Measurements from ENCODE around the gene CDH16.

CDH16 gene, protein sequence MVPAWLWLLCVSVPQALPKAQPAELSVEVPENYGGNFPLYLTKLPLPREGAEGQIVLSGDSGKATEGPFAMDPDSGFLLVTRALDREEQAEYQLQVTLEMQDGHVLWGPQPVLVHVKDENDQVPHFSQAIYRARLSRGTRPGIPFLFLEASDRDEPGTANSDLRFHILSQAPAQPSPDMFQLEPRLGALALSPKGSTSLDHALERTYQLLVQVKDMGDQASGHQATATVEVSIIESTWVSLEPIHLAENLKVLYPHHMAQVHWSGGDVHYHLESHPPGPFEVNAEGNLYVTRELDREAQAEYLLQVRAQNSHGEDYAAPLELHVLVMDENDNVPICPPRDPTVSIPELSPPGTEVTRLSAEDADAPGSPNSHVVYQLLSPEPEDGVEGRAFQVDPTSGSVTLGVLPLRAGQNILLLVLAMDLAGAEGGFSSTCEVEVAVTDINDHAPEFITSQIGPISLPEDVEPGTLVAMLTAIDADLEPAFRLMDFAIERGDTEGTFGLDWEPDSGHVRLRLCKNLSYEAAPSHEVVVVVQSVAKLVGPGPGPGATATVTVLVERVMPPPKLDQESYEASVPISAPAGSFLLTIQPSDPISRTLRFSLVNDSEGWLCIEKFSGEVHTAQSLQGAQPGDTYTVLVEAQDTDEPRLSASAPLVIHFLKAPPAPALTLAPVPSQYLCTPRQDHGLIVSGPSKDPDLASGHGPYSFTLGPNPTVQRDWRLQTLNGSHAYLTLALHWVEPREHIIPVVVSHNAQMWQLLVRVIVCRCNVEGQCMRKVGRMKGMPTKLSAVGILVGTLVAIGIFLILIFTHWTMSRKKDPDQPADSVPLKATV

GRCh38 chr16:66918803-66919568, at the start of gene CDH16:
TSS of gene CDH16 (minus strand) at chr16:66918885. CDS start at chr16:66918065, 820 bp downstream.
- in situ Hi-C loops (cut with HindIII; ENCODE audit: low sequenced_read_pairs) = no loop called here
- DNase-seq (ENCODE audit: low read depth, low spot score) = no peak
- H3K4me3 ChIP-seq (ENCODE audit: low read depth, low read length) = no peak within 1 kb of the TSS
- no peak for TF ChIP-seq CTCF (IDR thresholded peaks at IDR 0.05; ENCODE audit: low read depth, low read length)

GRCh38 chr16:66964049-66964448, 45.4 kb upstream of the CDH16 start:
- TF ChIP-seq CTCF (IDR thresholded peaks at IDR 0.05; ENCODE audit: low read depth, low read length) = no peak
- in situ Hi-C loops (cut with HindIII; ENCODE audit: low sequenced_read_pairs) = no loop called here
- H3K4me3 ChIP-seq (ENCODE audit: low read depth, low read length) = no peak overlapping the region
- no peak for DNase-seq (ENCODE audit: low read depth, low spot score)

DNA sequence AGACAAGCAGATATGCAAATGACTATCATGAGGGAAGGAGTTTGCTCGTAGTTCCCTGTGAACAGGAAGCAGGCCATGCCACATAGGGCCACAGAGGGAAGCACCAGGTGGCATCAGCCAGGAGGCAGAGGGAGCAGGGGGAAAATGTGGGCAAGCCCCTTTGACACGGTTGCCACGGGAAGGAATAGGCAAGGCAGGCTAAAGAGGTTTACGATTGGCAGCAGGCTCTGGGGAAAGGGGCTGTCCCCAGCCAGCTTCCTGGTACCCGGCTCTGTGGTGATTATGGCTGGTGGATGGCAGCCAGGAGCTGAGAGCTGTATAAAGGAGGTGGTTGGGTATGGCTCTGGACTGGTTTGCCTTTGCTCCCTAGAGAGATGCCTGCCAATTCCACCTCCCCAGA, 43.2 kb upstream of the CDH16 start:
- in situ Hi-C loops (cut with HindIII; ENCODE audit: low sequenced_read_pairs) = no loop called here
- DNase-seq (ENCODE audit: low read depth, low spot score) = no peak
- no peak for TF ChIP-seq CTCF (IDR thresholded peaks at IDR 0.05; ENCODE audit: low read depth, low read length)
- H3K4me3 ChIP-seq (ENCODE audit: low read depth, low read length) = no peak overlapping the region

DNA sequence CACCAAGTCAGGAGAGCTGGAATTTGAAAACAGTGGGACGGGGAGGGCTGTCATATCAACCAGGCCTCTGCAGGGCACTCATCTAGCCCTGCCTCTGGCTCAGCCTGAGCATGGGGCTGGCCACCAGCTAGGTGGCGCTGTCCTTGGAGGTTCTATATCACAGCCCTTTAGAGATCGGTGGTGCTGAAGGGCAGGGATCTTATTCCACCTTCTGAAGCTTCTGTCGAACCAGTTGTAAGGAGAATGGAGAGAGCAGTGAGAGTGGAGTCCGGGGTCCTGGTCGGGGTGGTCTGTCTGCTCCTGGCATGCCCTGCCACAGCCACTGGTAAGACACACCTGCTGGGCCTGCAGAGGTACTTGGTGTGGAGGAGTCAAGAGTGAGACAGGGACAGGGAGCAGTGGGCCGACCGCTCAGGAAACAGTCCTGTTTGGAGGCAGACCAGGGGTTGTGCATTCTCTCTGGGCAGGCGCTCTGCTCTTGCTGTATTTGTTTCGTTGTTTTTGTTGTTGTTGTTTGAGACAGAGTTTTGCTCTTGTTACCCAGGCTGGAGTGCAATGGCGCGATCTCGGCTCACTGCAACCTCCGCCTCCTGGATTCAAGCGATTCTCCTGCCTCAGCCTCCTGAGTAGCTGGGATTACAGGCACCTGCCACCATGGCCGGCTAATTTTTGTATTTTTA, 42.5 kb upstream of the CDH16 start, which contains the start of gene CES3:
CES3 (plus strand) TSS at position 202 of the 680 bp plus-strand sequence; CDS start at position 244, 42 bp downstream.
- peak; percentile 89 for TF ChIP-seq CTCF (IDR thresholded peaks at IDR 0.05; ENCODE audit: low read depth, low read length)
- peak; percentile 65 for DNase-seq (ENCODE audit: low read depth, low spot score)
- no peak within 1 kb of the TSS for H3K4me3 ChIP-seq (ENCODE audit: low read depth, low read length)
- in situ Hi-C loops (cut with HindIII; ENCODE audit: low sequenced_read_pairs) = no loop called here

DNA sequence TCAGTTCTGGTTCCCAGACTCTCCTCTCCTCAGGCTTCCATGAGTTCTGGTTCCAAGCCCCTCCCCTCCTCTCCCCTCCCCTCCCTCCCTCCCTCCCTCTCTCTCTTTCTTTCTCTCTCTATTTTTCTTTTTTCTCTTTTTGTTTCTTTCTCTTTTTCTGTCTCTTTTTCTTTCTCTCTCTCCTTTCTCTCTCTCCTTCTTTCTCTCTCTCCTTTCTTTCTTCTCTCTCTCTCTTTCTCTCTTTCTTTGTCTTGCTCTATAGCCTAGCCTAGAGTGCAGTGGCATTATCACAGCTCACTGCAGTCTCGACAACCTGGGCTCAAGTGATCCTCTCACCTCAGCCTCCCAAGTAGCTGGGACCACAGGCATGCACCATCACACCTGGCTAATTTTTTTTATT, 41.6 kb upstream of the CDH16 start:
- no peak overlapping the region for H3K4me3 ChIP-seq (ENCODE audit: low read depth, low read length)
- DNase-seq (ENCODE audit: low read depth, low spot score) = no peak
- no peak for TF ChIP-seq CTCF (IDR thresholded peaks at IDR 0.05; ENCODE audit: low read depth, low read length)
- in situ Hi-C loops (cut with HindIII; ENCODE audit: low sequenced_read_pairs) = no loop called here
